Thyroid gland (tissue), 4 donors: ENCODE data around the gene ARPP21.

Source experiments
- POLR2A ChIP-seq, 2 donors: fragments of 450-650 bp; IDR thresholded peaks; one replicate each; pipeline ENCODE4 v1.6.1; 2017; ENCODE audit warnings: antibody characterized with exemption in 2 of 2, mild to moderate bottlenecking in 2 of 2, moderate library complexity in 1 of 2
- TF ChIP-seq, protein P1 (sequence below), 6 experiments: fragments of 200-600 bp in 3 of 6; fragments of 450-650 bp in 3 of 6; sonication (generic) in 3 of 6; IDR thresholded peaks; one replicate each; pipeline ENCODE4 v1.5.1; 2016 to 2019; ENCODE audit warnings: antibody characterized with exemption in 6 of 6, mild to moderate bottlenecking in 2 of 6, inconsistent platforms in 1 of 6, moderate library complexity in 1 of 6

DNA sequence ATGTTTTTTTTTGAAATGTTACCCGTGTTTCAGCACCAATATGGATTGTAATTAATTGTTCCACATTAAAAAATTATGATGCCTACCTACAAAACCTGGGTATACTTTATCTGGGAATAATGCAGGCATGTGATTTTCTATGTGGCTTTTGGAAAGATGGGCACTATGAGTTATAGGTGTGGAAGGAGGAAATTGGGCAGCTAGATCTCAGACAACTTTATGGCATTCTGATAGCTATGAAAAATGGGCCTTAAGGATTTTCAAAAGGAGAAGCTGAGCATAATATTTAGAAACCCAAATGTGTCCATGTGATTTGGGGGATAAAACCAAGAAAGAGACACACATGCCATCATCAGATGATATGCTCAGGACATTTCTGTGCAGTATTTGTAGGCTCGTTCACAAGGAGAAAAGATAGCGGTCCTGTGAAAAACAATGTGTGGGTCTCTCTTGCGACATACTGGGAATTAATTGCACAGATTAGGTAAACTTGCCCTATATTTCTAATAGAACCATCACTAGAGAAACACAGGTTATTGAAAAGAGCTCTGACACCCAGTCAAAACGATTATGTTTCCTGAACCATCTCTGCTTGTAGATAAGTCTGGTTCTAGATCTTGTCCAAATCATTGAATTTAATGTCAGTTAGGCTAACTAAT is 35.3 kb downstream of the ARPP21 start:
- TF ChIP-seq, protein P1, sequence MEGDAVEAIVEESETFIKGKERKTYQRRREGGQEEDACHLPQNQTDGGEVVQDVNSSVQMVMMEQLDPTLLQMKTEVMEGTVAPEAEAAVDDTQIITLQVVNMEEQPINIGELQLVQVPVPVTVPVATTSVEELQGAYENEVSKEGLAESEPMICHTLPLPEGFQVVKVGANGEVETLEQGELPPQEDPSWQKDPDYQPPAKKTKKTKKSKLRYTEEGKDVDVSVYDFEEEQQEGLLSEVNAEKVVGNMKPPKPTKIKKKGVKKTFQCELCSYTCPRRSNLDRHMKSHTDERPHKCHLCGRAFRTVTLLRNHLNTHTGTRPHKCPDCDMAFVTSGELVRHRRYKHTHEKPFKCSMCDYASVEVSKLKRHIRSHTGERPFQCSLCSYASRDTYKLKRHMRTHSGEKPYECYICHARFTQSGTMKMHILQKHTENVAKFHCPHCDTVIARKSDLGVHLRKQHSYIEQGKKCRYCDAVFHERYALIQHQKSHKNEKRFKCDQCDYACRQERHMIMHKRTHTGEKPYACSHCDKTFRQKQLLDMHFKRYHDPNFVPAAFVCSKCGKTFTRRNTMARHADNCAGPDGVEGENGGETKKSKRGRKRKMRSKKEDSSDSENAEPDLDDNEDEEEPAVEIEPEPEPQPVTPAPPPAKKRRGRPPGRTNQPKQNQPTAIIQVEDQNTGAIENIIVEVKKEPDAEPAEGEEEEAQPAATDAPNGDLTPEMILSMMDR (IDR thresholded peaks at IDR 0.05): no peak
- no peak for TF ChIP-seq POLR2A (IDR thresholded peaks at IDR 0.05)
